ENCODE results near the gene UQCR11.

Gene UQCR11

DNA sequence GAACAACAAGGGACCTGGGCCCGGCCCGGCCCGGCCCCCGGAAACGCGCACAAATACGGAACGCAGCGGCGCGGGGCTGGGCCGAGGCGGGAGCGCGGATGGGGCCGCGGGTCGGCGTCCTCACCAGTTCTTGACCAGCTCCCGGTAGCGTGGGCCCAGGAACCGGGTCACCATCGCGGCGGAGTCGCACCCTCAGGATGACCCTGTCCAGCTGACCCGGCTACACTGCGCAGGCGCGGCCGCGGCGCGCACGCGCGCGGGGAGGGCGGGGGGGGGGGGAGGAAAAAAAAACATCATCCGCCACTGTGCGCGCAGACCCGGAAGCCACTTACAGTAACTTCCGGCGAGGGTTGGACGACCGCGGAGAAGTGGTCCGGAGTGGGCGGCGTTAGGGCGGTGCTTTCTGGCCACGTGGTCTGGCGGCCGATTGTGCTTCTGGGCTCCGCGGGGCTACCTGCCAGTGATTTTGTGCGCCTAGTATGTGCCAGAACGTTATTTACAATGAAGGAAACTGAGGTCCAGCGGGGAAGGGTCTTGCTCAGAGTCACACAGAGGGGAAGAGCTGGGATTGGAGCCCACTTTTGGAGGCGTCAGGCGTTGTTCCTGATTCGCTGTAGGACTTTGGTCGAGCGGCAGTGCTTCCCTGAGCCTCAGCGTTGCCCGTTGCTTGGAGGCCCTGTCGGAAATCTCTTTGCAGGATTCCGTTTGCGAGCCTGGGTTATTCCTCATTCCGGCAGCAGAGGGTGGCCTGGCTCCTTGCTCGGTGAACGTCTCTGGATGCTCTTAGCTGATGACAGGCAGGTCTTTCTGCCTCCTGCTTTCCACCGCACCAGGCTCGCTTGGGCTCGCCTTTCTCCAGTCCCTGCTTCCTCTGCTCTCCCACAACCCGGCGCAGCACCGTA is at the start of gene UQCR11:
TSS of gene UQCR11 (minus strand) at position 227 of the 902 bp plus-strand sequence. CDS start at position 174, 53 bp downstream.
- H3K27ac ChIP-seq: peak within 1 kb of the TSS; percentile 89
- TF ChIP-seq, protein P1, sequence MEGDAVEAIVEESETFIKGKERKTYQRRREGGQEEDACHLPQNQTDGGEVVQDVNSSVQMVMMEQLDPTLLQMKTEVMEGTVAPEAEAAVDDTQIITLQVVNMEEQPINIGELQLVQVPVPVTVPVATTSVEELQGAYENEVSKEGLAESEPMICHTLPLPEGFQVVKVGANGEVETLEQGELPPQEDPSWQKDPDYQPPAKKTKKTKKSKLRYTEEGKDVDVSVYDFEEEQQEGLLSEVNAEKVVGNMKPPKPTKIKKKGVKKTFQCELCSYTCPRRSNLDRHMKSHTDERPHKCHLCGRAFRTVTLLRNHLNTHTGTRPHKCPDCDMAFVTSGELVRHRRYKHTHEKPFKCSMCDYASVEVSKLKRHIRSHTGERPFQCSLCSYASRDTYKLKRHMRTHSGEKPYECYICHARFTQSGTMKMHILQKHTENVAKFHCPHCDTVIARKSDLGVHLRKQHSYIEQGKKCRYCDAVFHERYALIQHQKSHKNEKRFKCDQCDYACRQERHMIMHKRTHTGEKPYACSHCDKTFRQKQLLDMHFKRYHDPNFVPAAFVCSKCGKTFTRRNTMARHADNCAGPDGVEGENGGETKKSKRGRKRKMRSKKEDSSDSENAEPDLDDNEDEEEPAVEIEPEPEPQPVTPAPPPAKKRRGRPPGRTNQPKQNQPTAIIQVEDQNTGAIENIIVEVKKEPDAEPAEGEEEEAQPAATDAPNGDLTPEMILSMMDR (conservative IDR thresholded peaks at IDR 0.05): peak; percentile 67

DNA sequence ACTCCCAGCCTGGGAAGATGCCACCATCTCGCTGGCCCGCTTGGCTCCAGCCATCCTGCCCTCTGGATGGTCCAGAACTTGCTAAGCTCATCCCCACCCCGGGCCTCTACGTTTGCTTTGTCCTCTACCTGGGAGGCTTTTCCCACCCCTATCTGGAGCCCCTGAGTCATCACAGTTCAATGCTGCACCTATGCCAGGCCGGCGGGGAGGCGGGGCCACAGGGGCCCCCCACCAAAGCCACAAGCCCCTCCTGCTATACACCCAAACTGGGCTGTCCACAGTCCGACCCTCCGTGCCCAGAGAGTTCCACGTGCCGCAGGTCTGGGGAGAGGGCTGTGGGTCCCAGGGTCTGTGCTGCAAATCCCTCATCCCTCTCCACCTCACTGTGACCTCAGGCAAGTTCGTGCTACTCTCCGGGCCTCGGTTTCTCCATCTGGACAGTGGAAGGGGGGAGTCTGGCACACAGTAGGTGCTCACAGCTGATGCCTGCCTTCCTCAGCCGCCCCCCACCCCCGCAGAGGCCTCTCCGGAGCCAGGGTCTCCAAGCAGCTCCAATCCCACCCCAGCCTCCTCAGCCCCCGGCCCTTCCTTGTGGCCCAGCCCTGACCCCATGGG is 49.0 kb upstream of the UQCR11 start:
- TF ChIP-seq, protein P1 (conservative IDR thresholded peaks at IDR 0.05): no peak
- no peak overlapping the region for H3K27ac ChIP-seq

DNA sequence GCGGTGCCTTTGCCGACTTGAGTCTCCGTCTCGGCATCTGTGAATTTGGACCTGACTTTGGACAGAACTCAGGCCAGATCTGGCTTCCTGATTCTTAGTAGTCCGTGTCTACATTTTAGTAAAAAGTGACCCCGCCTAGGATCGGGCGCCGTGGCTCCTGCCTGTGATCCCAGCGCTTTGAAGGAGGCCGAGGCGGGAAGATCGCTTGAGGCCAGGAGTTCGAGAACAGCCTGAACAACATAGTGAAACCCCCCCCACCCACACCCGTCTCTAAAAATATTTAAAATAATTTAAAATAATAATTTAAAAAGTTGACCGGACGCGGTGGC is 48.0 kb upstream of the UQCR11 start:
- H3K27ac ChIP-seq: peak overlapping the region; percentile 96
- TF ChIP-seq, protein P1 (conservative IDR thresholded peaks at IDR 0.05): no peak

DNA sequence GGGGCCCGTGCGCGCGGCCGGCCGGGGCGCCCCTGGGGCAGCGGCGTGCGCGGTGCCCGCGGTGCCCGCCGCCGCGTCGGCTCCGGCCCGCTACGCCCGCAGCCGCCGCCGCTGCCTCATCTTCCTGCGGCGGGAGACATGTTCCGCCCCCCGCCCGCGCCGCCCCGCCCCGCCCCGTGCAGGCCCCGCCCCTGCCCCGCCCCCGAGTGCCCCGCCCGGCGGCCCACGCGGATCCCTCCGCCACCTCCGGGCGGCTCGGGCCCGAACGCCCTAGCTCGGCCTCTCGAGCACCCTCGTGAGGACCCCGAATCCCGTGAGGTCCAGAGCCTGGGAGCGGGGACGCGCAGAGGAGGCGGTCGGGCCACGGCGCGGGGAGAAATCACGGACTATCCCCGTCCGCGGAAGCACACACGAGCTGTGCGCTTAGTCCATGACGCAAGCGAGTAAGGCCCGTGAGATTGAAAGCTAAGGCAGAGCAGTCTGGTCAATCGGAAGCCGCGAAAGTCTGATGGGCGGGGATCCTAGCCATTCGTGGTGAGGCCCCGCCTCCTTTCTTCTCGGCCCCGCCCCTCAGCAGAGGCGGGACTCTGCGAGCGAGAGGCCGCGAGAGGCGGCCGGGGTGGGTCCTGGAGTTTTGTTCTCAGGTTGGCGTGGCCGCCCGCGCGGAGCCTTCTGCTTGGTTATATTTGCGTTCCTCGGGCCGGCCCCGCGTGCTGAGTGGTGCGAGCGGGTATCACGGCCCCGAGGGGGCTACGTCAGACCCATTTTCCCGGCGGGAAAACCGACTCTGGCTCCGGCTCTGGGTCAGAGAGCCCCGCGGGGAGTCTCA is 47.4 kb upstream of the UQCR11 start, which contains the start of gene TCF3:
TSS of gene TCF3 (minus strand) at position 145 of the 829 bp plus-strand sequence. CDS start 2,367 bp downstream, outside the sequence.
- H3K27ac ChIP-seq: peak within 1 kb of the TSS; percentile 96
- TF ChIP-seq, protein P1 (conservative IDR thresholded peaks at IDR 0.05): no peak

DNA sequence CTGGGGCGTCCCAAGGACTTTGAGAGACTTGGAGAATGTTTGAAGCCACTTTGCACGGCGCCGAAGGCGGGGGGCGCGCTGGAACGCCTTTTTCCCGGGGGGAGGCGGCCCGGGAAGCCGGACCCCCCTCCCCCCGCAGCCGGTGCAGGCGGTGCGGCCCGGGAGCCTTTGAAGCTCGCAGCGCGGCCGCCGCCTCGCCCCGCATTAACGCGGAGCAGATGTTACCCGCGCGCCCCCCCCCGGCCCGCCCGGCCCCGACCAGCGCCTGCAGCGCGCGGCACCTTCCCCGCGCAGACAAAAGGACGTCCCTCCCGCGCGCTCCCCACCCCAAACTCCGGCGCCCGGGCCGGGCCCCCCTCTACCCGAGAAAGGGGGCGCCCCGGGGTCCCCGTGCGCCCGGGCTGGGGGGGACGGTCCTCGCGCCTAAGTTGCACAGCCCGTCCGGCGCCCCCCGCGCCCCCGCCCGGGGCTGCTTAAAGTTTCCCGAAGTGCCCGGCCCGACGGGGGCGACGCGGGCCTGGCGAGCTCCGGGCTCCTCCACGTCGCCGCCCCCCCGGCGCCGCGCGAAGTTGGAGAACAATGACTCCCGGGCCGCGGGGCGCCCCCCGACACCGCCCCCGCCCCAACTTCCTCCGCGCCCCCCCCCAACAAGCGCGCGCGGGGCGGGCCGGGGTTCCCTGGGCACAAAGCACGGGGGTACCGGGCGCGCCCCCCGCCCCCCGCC is 46.5 kb upstream of the UQCR11 start:
- H3K27ac ChIP-seq: peak overlapping the region; percentile 96; the same call in 1 of the 2 replicates
- TF ChIP-seq, protein P1 (conservative IDR thresholded peaks at IDR 0.05): no peak

DNA sequence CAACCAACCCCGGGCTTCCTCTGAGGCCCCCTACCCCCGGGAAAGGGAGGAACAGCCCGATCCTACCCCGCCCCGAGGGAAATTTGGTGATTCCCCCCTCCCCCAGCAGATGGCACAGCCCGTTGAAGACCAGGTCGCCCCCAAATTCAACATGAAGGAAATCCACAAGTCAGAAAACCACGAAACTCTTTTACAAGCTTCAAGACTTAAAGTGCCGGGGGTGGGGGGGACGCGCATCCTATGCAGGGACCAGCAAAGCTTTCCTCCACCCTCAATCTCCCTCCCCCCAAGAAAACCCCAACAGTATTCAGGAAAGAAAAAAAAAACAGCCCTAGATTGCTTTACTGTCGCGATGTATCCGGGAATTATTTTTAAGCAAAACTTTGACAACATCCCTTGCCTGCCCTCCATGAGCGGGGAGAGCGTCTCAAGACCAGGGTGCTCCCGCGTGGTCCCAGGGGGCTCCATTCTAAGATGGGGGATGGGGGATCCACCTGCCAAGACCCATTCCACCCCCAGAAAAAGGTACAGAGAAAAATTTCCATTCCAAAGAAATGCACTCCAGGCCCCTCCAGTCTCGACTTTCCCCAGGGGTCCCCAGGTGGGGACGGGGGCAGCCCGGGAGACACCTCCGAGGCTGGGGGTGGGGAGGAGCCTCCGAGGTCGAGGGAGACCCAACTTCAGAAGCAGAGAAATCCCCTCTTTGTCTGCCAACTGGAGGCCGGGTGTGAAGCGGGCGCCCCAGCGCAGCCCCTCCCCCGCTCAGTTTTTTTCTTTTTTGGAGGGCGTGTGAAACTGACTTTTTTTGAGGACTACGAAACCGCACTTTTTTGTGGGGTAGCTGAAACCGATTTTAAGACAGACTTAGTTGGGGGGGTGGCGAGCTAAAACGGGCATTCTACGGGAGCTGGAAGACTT is 45.6 kb upstream of the UQCR11 start:
- H3K27ac ChIP-seq: peak overlapping the region; percentile 96; the same call in 1 of the 2 replicates
- TF ChIP-seq, protein P1 (conservative IDR thresholded peaks at IDR 0.05): no peak

Data from VCaP (cell line).